ENCODE results near the gene BTBD16. TPM values are rescaled to one million over a fixed set of nuclear protein-coding genes. Genes with fewer than 3 reads are reported as not detected.

Gene BTBD16
- total and polyA plus RNA-seq, 2 of the 13 experiments (the other 11 are each of a cell fraction or from before 2014, with no cell fraction given) = 5.0 to 11.9 TPM

DNA sequence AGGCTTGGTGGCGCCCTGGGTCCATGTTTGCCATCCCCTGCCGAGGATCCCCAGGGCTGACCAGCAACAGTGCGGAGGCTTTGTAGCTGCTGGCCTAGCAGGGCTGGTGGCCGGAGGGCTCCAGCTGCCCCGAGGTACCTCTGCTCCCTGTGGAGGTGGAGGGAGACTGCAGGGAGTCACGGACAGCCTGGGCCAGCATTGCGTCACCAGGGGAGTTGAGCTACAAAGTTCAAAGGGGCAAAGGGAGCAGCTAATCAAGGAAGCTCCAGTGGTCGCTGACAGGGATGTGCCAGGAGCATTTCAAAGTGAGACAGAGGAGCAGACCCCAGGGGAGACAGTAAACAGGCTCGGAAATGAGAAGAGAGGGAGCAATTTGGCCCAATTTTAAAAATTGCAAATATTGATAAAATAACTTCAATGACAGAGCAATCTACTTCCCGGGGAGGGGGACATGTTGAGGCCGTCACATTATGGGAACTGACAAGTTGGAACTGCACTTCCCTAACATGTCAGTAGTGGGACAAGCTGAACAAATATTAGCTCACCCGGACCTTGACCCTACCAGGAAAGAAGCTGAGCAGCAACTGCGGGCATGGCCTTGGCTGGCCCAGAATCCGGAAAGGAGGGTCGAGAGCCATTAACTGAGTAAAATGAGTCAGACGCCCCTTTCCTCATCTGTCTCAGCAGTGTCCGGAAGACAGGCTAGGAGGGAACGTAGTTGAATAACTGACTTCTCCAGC is 39.4 kb downstream of the BTBD16 start (continued):
- TF ChIP-seq, protein P1, sequence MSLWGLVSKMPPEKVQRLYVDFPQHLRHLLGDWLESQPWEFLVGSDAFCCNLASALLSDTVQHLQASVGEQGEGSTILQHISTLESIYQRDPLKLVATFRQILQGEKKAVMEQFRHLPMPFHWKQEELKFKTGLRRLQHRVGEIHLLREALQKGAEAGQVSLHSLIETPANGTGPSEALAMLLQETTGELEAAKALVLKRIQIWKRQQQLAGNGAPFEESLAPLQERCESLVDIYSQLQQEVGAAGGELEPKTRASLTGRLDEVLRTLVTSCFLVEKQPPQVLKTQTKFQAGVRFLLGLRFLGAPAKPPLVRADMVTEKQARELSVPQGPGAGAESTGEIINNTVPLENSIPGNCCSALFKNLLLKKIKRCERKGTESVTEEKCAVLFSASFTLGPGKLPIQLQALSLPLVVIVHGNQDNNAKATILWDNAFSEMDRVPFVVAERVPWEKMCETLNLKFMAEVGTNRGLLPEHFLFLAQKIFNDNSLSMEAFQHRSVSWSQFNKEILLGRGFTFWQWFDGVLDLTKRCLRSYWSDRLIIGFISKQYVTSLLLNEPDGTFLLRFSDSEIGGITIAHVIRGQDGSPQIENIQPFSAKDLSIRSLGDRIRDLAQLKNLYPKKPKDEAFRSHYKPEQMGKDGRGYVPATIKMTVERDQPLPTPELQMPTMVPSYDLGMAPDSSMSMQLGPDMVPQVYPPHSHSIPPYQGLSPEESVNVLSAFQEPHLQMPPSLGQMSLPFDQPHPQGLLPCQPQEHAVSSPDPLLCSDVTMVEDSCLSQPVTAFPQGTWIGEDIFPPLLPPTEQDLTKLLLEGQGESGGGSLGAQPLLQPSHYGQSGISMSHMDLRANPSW (CRISPR knock-in tag; IDR thresholded peaks at IDR 0.05; ENCODE audit: borderline replicate concordance) = peak; percentile 40; the same call in 1 of the 2 replicates
- TF ChIP-seq NONO (IDR thresholded peaks at IDR 0.05) (no peak), NONO (CRISPR knock-in tag; conservative IDR thresholded peaks at IDR 0.05) (peak; percentile 99), TCF7 (IDR thresholded peaks at IDR 0.05; ENCODE audit: low read depth) (peak; percentile 58; the same call in 1 of the 2 replicates), ATF7-NPFF (CRISPR knock-in tag; IDR thresholded peaks at IDR 0.05; ENCODE audit: low read depth) (peak; percentile 64), XRCC5 (optimal IDR thresholded peaks at IDR 0.05; ENCODE audit: low read length) (peak; percentile 82), CREM (IDR thresholded peaks at IDR 0.05) (peak; percentile 88), CREM (CRISPR knock-in tag; IDR thresholded peaks at IDR 0.05) (no peak), ZNF296 (CRISPR knock-in tag; conservative IDR thresholded peaks at IDR 0.05) (peak; percentile 57; the same call in 1 of the 2 replicates), HOXA3 (CRISPR knock-in tag; IDR thresholded peaks at IDR 0.05) (peak; percentile 72), FOXO1 (CRISPR knock-in tag; IDR thresholded peaks at IDR 0.05) (peak; percentile 82; the same call in 1 of the 2 replicates), ZNF607 (CRISPR knock-in tag; IDR thresholded peaks at IDR 0.05; ENCODE audit: borderline replicate concordance) (peak; percentile 95; the same call in 1 of the 2 replicates), HDAC6 (IDR thresholded peaks at IDR 0.05; ENCODE audit: low read depth, low read length) (no peak), ZFP82 (CRISPR knock-in tag; IDR thresholded peaks at IDR 0.05; ENCODE audit: borderline replicate concordance) (peak; percentile 65; the same call in 1 of the 2 replicates), FOXK1 (CRISPR knock-in tag; IDR thresholded peaks at IDR 0.05; ENCODE audit: borderline replicate concordance, low read depth) (peak; percentile 27; the same call in 1 of the 2 replicates), KDM6A (CRISPR knock-in tag; IDR thresholded peaks at IDR 0.05; ENCODE audit: low read depth) (peak; percentile 93), RORA (CRISPR knock-in tag; IDR thresholded peaks at IDR 0.05) (peak; percentile 82; the same call in 1 of the 2 replicates), ZNF83 (CRISPR knock-in tag; IDR thresholded peaks at IDR 0.05; ENCODE audit: borderline replicate concordance) (no peak)
- TF ChIP-seq, protein P2, sequence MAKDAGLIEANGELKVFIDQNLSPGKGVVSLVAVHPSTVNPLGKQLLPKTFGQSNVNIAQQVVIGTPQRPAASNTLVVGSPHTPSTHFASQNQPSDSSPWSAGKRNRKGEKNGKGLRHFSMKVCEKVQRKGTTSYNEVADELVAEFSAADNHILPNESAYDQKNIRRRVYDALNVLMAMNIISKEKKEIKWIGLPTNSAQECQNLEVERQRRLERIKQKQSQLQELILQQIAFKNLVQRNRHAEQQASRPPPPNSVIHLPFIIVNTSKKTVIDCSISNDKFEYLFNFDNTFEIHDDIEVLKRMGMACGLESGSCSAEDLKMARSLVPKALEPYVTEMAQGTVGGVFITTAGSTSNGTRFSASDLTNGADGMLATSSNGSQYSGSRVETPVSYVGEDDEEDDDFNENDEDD (CRISPR knock-in tag; IDR thresholded peaks at IDR 0.05; ENCODE audit: borderline replicate concordance) = peak; percentile 39; the same call in 1 of the 2 replicates
- TF ChIP-seq, protein P3, sequence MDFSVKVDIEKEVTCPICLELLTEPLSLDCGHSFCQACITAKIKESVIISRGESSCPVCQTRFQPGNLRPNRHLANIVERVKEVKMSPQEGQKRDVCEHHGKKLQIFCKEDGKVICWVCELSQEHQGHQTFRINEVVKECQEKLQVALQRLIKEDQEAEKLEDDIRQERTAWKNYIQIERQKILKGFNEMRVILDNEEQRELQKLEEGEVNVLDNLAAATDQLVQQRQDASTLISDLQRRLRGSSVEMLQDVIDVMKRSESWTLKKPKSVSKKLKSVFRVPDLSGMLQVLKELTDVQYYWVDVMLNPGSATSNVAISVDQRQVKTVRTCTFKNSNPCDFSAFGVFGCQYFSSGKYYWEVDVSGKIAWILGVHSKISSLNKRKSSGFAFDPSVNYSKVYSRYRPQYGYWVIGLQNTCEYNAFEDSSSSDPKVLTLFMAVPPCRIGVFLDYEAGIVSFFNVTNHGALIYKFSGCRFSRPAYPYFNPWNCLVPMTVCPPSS (IDR thresholded peaks at IDR 0.05) = no peak
- TF ChIP-seq, protein P4, sequence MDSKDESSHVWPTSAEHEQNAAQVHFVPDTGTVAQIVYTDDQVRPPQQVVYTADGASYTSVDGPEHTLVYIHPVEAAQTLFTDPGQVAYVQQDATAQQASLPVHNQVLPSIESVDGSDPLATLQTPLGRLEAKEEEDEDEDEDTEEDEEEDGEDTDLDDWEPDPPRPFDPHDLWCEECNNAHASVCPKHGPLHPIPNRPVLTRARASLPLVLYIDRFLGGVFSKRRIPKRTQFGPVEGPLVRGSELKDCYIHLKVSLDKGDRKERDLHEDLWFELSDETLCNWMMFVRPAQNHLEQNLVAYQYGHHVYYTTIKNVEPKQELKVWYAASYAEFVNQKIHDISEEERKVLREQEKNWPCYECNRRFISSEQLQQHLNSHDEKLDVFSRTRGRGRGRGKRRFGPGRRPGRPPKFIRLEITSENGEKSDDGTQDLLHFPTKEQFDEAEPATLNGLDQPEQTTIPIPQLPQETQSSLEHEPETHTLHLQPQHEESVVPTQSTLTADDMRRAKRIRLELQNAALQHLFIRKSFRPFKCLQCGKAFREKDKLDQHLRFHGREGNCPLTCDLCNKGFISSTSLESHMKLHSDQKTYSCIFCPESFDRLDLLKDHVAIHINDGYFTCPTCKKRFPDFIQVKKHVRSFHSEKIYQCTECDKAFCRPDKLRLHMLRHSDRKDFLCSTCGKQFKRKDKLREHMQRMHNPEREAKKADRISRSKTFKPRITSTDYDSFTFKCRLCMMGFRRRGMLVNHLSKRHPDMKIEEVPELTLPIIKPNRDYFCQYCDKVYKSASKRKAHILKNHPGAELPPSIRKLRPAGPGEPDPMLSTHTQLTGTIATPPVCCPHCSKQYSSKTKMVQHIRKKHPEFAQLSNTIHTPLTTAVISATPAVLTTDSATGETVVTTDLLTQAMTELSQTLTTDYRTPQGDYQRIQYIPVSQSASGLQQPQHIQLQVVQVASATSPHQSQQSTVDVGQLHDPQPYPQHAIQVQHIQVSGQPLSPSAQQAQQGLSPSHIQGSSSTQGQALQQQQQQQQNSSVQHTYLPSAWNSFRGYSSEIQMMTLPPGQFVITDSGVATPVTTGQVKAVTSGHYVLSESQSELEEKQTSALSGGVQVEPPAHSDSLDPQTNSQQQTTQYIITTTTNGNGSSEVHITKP (CRISPR knock-in tag; IDR thresholded peaks at IDR 0.05; ENCODE audit: low read depth) = peak; percentile 98

All from HepG2 (cell line).